Fibroblast of skin of scalp (primary cell): ENCODE results near the gene EDAR.

Source experiments
- DNase-seq: peaks from one replicate; pipeline ENCODE4 v3.0.0-alpha.2; 2013

EDAR gene

DNA sequence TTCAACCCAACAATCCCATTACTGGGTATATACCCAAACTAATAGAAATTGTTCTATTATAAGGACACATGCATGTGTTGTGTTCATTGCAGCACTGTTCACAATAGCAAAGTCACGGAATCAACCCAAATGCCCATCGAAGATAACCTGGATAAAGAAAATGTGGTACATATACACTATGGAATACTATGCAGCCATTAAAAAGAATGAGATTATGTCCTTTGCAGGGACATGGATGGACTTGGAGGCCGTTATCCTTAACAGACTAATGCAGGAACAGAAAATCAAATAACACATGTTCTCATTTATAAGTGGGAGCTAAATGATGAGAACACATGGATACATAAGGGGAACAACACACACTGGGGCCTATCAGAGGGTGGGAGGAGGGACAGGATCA, 136.6 kb downstream of the EDAR start:
- no peak for DNase-seq

DNA sequence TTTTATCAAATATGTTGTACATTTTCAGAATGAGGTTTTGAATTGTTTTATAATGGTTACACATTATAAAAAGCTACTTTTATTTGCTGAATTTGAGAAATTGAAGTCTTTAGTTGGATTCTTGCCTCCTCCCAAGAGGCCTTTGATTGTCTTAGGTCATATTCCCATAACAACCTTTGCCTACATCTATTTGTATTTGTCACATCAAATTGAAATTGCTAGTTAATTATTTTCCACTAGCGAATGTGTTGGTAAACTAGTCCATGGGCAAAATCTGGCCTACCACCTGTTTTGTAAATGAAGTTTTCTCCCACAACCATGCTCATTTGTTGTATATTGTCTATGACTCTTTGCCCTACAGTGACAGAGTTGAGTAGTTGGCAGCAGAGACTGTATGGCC, 142.0 kb downstream of the EDAR start:
- DNase-seq, result no peak

DNA sequence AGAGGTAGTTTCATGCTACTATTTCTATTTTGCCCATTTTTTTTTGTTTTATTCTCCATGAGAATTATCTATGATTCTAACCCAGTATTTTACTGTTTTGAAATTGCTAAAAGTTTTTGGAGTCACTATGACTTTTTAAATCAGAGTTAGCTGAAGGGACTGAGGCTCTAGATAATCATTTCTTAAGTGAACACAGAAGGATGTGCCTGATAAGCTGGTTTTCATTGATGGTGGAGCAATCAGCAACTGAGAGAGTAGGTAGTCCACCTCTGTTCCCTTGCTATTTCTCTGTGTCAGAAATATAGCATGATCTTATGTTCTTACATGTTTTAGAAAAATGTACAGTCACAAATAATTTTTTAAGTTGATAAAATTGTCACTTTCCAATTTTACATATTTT, 143.1 kb downstream of the EDAR start:
- DNase-seq, result no peak
